Mesenchymal stem cell (in vitro differentiated cells and primary cell): Measurements from ENCODE around the gene TARS1.
"Not testable (repeated sequence)": the region's sequence is repeated elsewhere in the genome, so short reads cannot be mapped to it uniquely, and the experiment has no call there.

ENCODE experiments used
- DNase-seq: peaks from one replicate; pipeline ENCODE4 v3.0.0-alpha.2; 2013
- H2AFZ ChIP-seq: one replicate; pipeline ENCODE4 v1.6.1; 2013; ENCODE audit warnings: low read depth, mild to moderate bottlenecking, control low read depth, inconsistent platforms, low read length, moderate library complexity
- H2AK5ac ChIP-seq: 2 replicates; pipeline ENCODE4 v1.6.1; 2013; ENCODE audit warnings: low read length, moderate library complexity, mild to moderate bottlenecking, inconsistent platforms; ENCODE audit not compliant: severe bottlenecking
- H2BK120ac ChIP-seq: one replicate; pipeline ENCODE4 v1.6.1; 2013; ENCODE audit warnings: low read depth, mild to moderate bottlenecking, inconsistent platforms, low read length, moderate library complexity
- H2BK12ac ChIP-seq, 2 experiments: one replicate each; pipeline ENCODE4 v1.6.1; 2013; ENCODE audit warnings: inconsistent platforms in 2 of 2, low read length in 2 of 2, mild to moderate bottlenecking in 2 of 2, moderate library complexity in 2 of 2, control low read depth in 1 of 2
- H2BK15ac ChIP-seq: one replicate; pipeline ENCODE4 v1.6.1; 2013; ENCODE audit warnings: mild to moderate bottlenecking, low read depth, inconsistent platforms; ENCODE audit not compliant: poor library complexity, severe bottlenecking
- H2BK5ac ChIP-seq: 2 replicates; pipeline ENCODE4 v1.6.1; 2013; ENCODE audit warnings: low read depth, mild to moderate bottlenecking, low read length, control low read depth, inconsistent platforms; ENCODE audit not compliant: poor library complexity, severe bottlenecking
- H3K14ac ChIP-seq, 2 experiments: one replicate each; pipeline ENCODE4 v1.6.1; 2013; ENCODE audit warnings: inconsistent platforms in 2 of 2, low read length in 2 of 2, control low read depth in 1 of 2, mild to moderate bottlenecking in 1 of 2, moderate library complexity in 1 of 2
- H3K18ac ChIP-seq, 2 experiments: one replicate each; pipeline ENCODE4 v1.6.1; 2013; ENCODE audit warnings: inconsistent platforms in 2 of 2, low read length in 2 of 2, control low read depth in 1 of 2, low read depth in 1 of 2, mild to moderate bottlenecking in 1 of 2
- H3K23ac ChIP-seq, 2 experiments: one replicate each; pipeline ENCODE4 v1.6.1; 2013; ENCODE audit warnings: inconsistent platforms in 2 of 2, low read length in 2 of 2, mild to moderate bottlenecking in 2 of 2, moderate library complexity in 2 of 2, control low read depth in 1 of 2
- H3K27ac ChIP-seq: 2 replicates; pipeline ENCODE4 v1.5.1; 2013; ENCODE audit warnings: mild to moderate bottlenecking, moderate library complexity, low read length, control low read depth, inconsistent platforms; ENCODE audit not compliant: poor library complexity, severe bottlenecking
- H3K27me3 ChIP-seq, 2 experiments: 2 replicates each; pipeline versions ENCODE4 v1.6.1 to v1.7.0; 2013; ENCODE audit warnings: low read length in 2 of 2, mild to moderate bottlenecking in 2 of 2, moderate library complexity in 2 of 2, control low read depth in 1 of 2, inconsistent platforms in 1 of 2; ENCODE audit not compliant: control insufficient read depth in 1 of 2, insufficient read depth in 1 of 2
- H3K36me3 ChIP-seq, 2 experiments: 2 replicates each; pipeline versions ENCODE4 v1.6.1 to v1.7.0; 2013; ENCODE audit warnings: low read length in 2 of 2, control low read depth in 1 of 2, inconsistent platforms in 1 of 2, low read depth in 1 of 2, mild to moderate bottlenecking in 1 of 2; ENCODE audit not compliant: insufficient read depth in 2 of 2, control insufficient read depth in 1 of 2
- H3K4ac ChIP-seq, 2 experiments: one replicate each; pipeline ENCODE4 v1.6.1; 2013; ENCODE audit warnings: inconsistent platforms in 2 of 2, low read length in 2 of 2, mild to moderate bottlenecking in 2 of 2, moderate library complexity in 2 of 2, control low read depth in 1 of 2, low read depth in 1 of 2
- H3K4me1 ChIP-seq: 2 replicates; pipeline ENCODE4 v1.6.1; 2013; ENCODE audit warnings: low read depth, low read length, control low read depth; ENCODE audit not compliant: control insufficient read depth, insufficient read depth
- H3K4me2 ChIP-seq: 2 replicates; pipeline ENCODE4 v1.6.1; 2013; ENCODE audit warnings: low read length, mild to moderate bottlenecking, inconsistent platforms; ENCODE audit not compliant: poor library complexity, severe bottlenecking
- H3K4me3 ChIP-seq, 2 experiments: 2 replicates each; pipeline versions ENCODE4 v1.5.1 to v1.7.0; 2013; ENCODE audit warnings: low read length in 2 of 2, mild to moderate bottlenecking in 2 of 2, control low read depth in 1 of 2, low read depth in 1 of 2; ENCODE audit not compliant: insufficient read depth in 1 of 2
- H3K79me1 ChIP-seq: replicated peaks from 2 replicates; pipeline ENCODE4 v1.6.1; 2013; ENCODE audit warnings: mild to moderate bottlenecking, control low read depth, low read length, inconsistent platforms; ENCODE audit not compliant: poor library complexity, severe bottlenecking
- H3K9ac ChIP-seq: 2 replicates; pipeline ENCODE4 v1.7.0; 2013; ENCODE audit warnings: mild to moderate bottlenecking, low read length, moderate library complexity
- H3K9me3 ChIP-seq: 2 replicates; pipeline ENCODE4 v1.7.0; 2013; ENCODE audit warnings: mild to moderate bottlenecking, low read length; ENCODE audit not compliant: control insufficient read depth
- H4K8ac ChIP-seq: one replicate; pipeline ENCODE4 v1.6.1; 2013; ENCODE audit warnings: inconsistent platforms, mild to moderate bottlenecking, low read length, moderate library complexity
- H4K91ac ChIP-seq: one replicate; pipeline ENCODE4 v1.6.1; 2013; ENCODE audit warnings: mild to moderate bottlenecking, low read length, inconsistent platforms
- WGBS: methylation state at CpG from one replicate; pipeline ENCODE4 v1.1.7; 2013; ENCODE audit warnings: mixed read lengths; 5-methylcytosine and 5-hydroxymethylcytosine counted together

Gene TARS1

GRCh38 chr5:33432656-33433055 is 8.1 kb upstream of the TARS1 start:
- Histone ChIP-seq H3K9me3 (no peaks in the 10 kb centered on the region), H4K8ac (no peak overlapping the region), H4K91ac (no peak overlapping the region), H3K9ac (no peak overlapping the region), H3K79me1 (no peaks in the 10 kb centered on the region), H3K4me1 (no peaks in the 10 kb centered on the region), H2BK120ac (no peak overlapping the region), H3K4me2 (no peak overlapping the region), H3K23ac (no peak overlapping the region), H2BK15ac (no peak overlapping the region), H2AFZ (no peak overlapping the region), H2BK5ac (no peak overlapping the region), H3K36me3 (no peaks in the 10 kb centered on the region), H3K27me3 (no peaks in the 10 kb centered on the region), H3K4me3 (no peak overlapping the region), H3K14ac (no peak overlapping the region), H3K18ac (no peak overlapping the region), H2BK12ac (no peak overlapping the region), H2AK5ac (no peak overlapping the region), H3K27ac (no peak overlapping the region), H3K4ac (no peak overlapping the region)
- WGBS: 100% methylated on average over 1 of the region's 1 CpG
- DNase-seq: no peak

DNA sequence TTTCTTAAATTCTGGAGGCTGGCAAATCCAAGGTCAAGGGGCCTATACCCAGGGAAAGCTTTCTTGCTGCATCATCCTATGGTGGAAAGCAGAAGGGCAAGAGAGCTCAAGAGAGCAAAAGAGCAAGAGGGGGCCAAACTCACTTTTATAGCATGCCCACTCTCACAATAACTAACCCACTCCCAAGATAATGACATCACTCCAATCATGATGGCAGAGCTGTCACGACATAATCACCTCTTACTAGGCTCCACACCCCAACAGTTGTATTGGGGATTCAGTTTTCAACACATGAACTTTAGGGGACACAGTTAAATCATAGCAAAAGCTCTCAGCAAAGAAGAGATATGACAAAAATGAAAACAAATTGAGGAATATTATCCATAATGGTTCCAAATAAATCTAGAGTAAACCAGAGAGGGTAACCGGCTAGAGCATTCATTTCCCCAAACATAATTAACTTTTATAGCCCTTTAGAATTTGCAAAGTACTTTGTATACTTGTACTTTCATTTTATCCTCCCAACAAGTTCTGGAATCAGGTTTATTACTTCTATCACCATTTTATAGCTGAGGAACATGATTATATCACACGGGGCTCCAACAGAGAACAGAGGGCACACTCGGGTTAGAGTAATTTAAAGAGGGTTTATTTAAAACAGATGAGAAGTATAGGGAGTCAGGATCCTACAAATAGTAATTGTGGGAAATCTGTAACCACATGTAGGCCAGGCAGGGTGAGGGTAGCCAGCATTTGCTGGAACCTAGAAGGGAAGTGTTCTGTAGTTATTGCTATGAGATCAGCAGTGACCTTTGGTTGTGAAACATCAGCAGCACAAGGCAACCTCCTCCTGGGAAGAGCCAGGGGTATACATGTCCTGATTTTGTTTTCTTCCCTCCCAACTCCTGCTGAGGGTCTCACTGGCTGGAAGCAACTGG is 7.2 kb upstream of the TARS1 start:
- Histone ChIP-seq H3K18ac (no peak overlapping the region), H2AFZ (no peak overlapping the region), H3K27ac (no peak overlapping the region), H3K23ac (no peak overlapping the region), H3K14ac (no peak overlapping the region), H3K79me1 (no peaks in the 10 kb centered on the region), H3K4me2 (no peak overlapping the region), H3K4me1 (no peaks in the 10 kb centered on the region), H3K9ac (peak overlapping the region; percentile 9), H3K27me3 (no peaks in the 10 kb centered on the region), H2BK15ac (no peak overlapping the region), H3K9me3 (no peaks in the 10 kb centered on the region), H4K91ac (no peak overlapping the region), H2BK5ac (no peak overlapping the region), H2BK12ac (no peak overlapping the region), H3K4me3 (no peak overlapping the region), H2BK120ac (no peak overlapping the region), H4K8ac (no peak overlapping the region), H3K36me3 (no peaks in the 10 kb centered on the region), H3K4ac (no peak overlapping the region), H2AK5ac (no peak overlapping the region)
- 68% methylated on average over 4 of the region's 4 CpGs for WGBS
- DNase-seq: peak; percentile 28

DNA sequence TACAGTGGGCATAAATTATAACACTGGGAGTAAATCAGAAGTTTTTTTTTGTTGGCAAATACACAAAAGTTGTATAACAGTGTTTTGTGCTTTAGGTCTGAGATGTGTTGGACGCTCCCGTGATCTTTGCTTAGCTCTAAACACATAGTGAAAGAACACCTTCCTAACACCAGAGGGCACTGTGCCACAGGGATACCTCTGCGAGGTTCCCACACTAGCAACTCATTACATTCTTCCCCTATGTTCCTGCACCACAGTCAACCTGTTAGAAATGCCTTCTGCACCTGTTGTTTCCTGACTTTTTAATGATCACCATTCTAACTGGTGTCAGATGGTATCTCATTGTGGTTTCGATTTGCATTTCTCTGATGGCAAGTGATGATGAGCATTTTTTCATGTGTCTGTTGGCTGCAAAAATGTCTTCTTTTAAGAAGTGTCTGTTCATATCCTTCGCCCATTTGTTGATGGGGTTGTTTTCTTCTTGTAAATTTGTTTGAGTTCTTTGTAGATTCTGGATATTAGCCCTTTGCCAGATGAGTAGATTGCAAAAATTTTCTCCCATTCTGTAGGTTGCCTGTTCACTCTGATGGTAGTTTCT is 4.8 kb upstream of the TARS1 start:
- not testable (repeated sequence) for H2BK120ac ChIP-seq, H3K27ac ChIP-seq

DNA sequence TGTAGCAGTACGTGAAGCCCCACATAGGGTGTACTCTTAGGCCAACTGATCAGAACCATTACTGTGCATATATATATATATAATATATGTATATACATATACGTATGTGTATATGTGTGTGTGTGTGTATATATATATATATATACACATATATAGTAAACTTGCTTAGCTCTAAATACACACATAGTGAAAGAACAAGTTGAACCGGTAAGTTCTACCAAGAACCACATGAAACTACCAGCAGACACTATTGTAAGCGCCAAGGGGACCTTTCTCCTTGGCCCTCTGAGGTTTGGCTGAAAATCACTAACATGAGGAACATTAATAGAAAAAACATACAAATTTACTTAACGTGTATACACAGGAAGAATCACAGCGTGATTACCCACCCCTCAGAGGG is 1.8 kb upstream of the TARS1 start:
- Histone ChIP-seq H2BK15ac (no peak overlapping the region), H3K27me3 (no peaks in the 10 kb centered on the region), H3K79me1 (peaks cover 3% of the 10 kb centered on the region), H3K4ac (no peak overlapping the region), H4K8ac (no peak overlapping the region), H3K9me3 (no peaks in the 10 kb centered on the region), H3K18ac (no peak overlapping the region), H2BK12ac (no peak overlapping the region), H3K9ac (peak overlapping the region; percentile 89), H3K4me3 (peak overlapping the region in 1 of 2 experiments; percentile 90), H2AFZ (no peak overlapping the region), H3K14ac (no peak overlapping the region), H3K27ac (no peak overlapping the region), H3K4me2 (peak overlapping the region; percentile 93), H4K91ac (no peak overlapping the region), H3K36me3 (peaks cover 0 to 5% of the 10 kb centered on the region in 2 experiments), H3K23ac (no peak overlapping the region), H3K4me1 (no peaks in the 10 kb centered on the region), H2AK5ac (no peak overlapping the region), H2BK120ac (no peak overlapping the region), H2BK5ac (no peak overlapping the region)
- DNase-seq: no peak
- 63% methylated on average over 4 of the region's 6 CpGs for WGBS

More for the DNA sequence above, 4.8 kb upstream of the TARS1 start:
- H2BK12ac ChIP-seq, H3K4ac ChIP-seq, H4K8ac ChIP-seq, H3K4me2 ChIP-seq, H3K18ac ChIP-seq, H3K4me1 ChIP-seq, H2AFZ ChIP-seq, H4K91ac ChIP-seq, H2BK5ac ChIP-seq, H3K36me3 ChIP-seq, H3K9ac ChIP-seq, H3K9me3 ChIP-seq, H3K14ac ChIP-seq, H3K27me3 ChIP-seq, H2AK5ac ChIP-seq, H3K79me1 ChIP-seq, H2BK15ac ChIP-seq, H3K4me3 ChIP-seq, H3K23ac ChIP-seq: not testable (repeated sequence)
- DNase-seq: peak; percentile 77
- 37% methylated on average over 5 of the region's 5 CpGs for WGBS
